NB4 (cell line): ENCODE measurements around the gene CABLES2.

Experiments
- CTCF ChIP-seq: IDR thresholded peaks from one replicate; pipeline ENCODE4 v1.5.1; 2012; ENCODE audit warnings: low read depth, low read length
- MAX ChIP-seq: IDR thresholded peaks from 2 replicates; pipeline ENCODE4 v1.6.1; 2011; ENCODE audit warnings: low read depth, low read length
- MYC ChIP-seq: IDR thresholded peaks from 2 replicates; pipeline ENCODE4 v1.6.1; 2011; ENCODE audit warnings: low read depth, low read length
- POLR2A ChIP-seq: IDR thresholded peaks from 2 replicates; pipeline ENCODE4 v1.6.1; 2011; ENCODE audit warnings: mild to moderate bottlenecking; ENCODE audit not compliant: insufficient read length; ENCODE audit errors: extremely low read depth

- TF ChIP-seq CTCF: no peak
- TF ChIP-seq POLR2A: no peak
- TF ChIP-seq MAX: no peak
- no peak for TF ChIP-seq MYC
Observed at GRCh38 chr20:62436692-62437091, 29.6 kb upstream of the CABLES2 start.
